GM18508 (cell line): Measurements from ENCODE around the gene SUFU.

Source experiments
- ATAC-seq: cut with Tn5 transposase; IDR thresholded peaks from one replicate; pipeline ENCODE4 v1.9.1; 2021; ENCODE audit warnings: moderate number of reproducible peaks; ENCODE audit not compliant: insufficient read depth, unreplicated experiment

SUFU gene

GRCh38 chr10:102629661-102630614 lies 126.2 kb downstream of the SUFU start:
- ATAC-seq = no peak

DNA sequence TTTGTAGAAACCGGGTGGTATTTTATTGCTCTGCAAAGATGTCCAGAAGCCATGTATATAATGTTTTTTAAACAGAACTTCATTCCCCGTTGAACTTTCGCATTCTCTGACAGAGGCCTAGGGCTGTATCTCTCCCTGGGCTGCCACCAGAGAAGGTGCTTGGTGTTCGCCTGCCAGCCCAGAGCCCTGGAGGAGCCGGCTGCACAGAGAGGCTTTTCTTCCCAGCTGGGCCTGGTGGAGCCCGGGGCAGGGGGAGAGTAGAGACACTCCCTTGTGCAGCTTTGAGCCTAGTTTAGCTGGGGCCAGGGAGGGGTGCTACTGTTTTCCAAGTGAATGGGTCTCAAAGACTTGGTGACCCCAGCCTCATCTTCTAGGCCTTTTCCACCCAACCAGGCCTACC lies 126.9 kb downstream of the SUFU start:
- ATAC-seq = no peak

GRCh38 chr10:102631525-102632393 lies 128.0 kb downstream of the SUFU start:
- no peak for ATAC-seq

DNA sequence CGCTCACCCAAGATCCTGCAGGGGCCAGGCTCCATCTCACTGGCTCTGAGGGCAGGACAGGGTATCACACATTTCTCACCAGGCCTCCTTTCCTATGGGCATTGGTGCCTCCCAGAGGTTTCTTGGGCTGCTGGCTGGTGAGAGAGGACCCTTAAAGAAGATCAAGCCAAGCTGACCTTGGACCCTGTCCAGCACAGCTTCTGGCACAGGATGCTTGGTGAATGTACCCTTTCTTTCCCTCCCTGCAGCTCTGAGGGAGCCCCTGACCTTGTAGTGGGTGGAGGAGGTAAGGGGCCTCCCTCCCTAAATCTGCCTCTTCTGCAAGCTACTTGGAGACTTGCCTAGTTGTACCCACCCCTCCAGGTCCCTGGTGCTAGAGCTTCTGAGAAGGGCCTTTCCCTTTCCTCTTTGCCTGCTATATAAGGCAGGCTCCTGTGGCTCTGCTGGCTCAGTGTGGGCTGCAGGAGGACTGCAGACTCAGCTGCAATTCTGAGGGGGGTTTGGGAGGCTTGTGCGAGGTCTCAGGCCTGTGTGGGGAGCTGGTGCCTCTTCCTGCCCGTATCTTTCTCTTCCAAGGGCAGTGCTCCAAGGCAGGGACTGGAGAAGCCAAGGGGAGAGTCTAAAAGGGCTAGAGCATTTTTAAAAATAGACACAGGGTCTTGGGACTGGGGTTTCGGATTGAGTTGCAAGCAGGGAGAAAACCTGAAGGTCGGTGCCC lies 128.8 kb downstream of the SUFU start:
- no peak for ATAC-seq

DNA sequence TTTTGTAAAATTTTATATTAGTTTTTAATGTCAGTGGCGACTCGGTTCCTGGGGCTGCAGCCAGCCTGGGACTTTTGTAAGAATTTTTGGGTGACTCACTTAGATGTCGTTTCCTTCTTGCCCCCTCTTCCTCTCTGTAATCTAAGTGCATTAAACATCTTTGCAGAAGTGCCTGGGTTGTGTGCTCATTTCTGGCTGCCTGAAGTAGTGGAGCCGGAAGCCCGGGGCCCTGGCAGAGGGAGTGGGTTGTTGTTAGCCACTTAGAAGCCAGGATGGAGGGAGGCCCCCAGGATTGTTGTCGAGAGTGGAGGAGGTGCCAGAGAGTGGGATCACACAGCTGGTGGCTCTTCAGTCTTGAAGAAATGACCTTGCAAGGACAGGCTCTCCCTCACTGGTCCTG lies 129.5 kb downstream of the SUFU start:
- ATAC-seq = no peak

GRCh38 chr10:102633848-102634247 lies 130.1 kb downstream of the SUFU start:
- no peak for ATAC-seq

GRCh38 chr10:102634686-102635085 lies 130.9 kb downstream of the SUFU start:
- ATAC-seq = no peak

GRCh38 chr10:102635377-102635776 lies 131.6 kb downstream of the SUFU start:
- no peak for ATAC-seq

GRCh38 chr10:102639537-102639936 lies 135.8 kb downstream of the SUFU start:
- no peak for ATAC-seq

- ATAC-seq = no peak
Measured at GRCh38 chr10:102641402-102641801, 137.6 kb downstream of the SUFU start.

GRCh38 chr10:102641880-102642735 lies 138.3 kb downstream of the SUFU start:
- ATAC-seq = peak; percentile 35

DNA sequence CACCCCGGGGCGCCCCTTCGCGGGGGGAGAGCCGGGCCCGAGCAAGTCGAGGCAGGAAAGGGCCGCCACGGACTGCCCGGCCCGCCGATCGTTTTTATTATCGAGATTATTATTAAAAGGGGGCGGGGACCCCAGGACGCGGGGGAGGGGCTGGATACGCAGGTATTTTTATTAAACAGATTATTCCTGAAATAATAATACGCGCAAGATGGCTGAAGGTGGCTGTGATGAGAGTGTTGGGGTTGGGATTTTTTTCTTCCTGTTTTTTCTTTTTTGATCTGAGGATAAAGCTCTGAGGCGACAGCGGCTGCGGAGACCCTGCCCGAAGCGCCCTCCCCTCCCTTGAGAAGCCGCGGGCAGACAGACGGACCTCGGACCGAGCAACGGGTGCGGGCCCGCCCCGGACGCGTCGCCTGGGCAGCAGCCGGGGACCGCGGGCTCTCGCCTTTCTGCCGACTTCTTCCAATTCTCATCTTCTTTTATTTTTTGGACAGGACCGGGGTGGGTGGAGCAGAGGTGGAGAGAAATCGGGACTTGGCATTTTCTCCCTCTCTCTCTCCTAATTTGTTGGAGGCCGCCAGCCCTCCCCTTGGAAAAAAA lies 139.1 kb downstream of the SUFU start:
- no peak for ATAC-seq

GRCh38 chr10:102643336-102644065 lies 139.7 kb downstream of the SUFU start:
- no peak for ATAC-seq

DNA sequence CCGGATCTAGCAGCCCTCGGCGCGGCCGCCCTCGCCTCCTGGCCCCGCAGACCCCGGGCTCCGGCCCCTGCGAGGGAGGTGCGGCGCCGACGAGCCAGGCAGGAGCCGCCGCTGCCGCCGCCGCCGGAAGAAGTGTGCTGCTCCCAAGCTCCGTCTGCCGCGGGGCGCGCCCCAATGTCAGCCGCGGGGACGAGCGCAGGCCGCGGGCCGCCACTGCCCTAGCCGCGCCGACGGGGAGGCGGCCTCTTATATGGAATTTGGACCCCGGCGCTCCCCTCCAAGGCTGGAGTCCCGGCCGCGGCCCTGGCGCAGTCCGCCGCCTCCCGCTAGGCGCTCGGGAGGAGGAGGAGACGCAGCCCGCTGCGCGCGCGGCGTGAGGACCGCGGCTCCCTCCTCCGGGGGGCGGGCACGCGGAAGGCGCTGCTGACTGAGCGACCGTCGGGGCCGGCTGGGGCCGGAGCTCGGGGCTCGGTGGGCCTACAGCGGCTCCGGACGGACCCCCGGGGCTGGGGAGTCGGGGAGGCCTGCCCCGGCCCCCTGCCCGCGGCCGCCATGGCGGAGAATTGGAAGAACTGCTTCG lies 140.4 kb downstream of the SUFU start, which contains the start of gene TRIM8:
Gene TRIM8 (plus strand): TSS at position 414 of the 580 bp plus-strand sequence. CDS start 139 bp downstream, at position 553.
- ATAC-seq = no peak

DNA sequence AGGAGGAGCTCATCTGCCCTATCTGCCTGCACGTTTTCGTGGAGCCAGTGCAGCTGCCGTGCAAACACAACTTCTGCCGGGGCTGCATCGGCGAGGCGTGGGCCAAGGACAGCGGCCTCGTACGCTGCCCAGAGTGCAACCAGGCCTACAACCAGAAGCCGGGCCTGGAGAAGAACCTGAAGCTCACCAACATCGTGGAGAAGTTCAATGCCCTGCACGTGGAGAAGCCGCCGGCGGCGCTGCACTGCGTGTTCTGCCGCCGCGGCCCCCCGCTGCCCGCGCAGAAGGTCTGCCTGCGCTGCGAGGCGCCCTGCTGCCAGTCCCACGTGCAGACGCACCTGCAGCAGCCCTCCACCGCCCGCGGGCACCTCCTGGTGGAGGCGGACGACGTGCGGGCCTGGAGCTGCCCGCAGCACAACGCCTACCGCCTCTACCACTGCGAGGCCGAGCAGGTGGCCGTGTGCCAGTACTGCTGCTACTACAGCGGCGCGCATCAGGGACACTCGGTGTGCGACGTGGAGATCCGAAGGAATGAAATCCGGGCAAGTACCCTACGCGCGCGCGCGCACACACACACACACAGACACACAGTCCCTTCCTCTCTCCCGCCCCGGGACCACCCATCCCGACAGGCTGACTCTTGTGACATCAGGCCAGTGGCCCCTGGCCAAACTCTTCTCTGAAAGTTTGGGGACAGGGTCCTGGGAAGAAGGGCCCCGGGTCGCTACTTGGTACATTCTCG lies 141.0 kb downstream of the SUFU start:
- ATAC-seq = no peak

- no peak for ATAC-seq
Measured at GRCh38 chr10:102645388-102645740, 141.6 kb downstream of the SUFU start.
